Kidney (tissue), 14 donors: ENCODE results near the gene PCNA. TPM values are rescaled to one million over a fixed set of nuclear protein-coding genes. Genes with fewer than 3 reads are reported as not detected.

Experiments used
- DNase-seq, 5 donors: peaks; one replicate each; pipeline ENCODE4 v3.0.0-alpha.2; 2013 to 2020
- FAIRE-seq: peaks from 2 replicates; lab custom pipeline; 2012; peaks lifted over from hg19 to GRCh38; lab: Jason Lieb, UNC
- H3K27ac ChIP-seq, 2 donors: one replicate each; pipeline ENCODE4 v1.7.0; 2013; ENCODE audit warnings: low read depth in 2 of 2, low read length in 2 of 2, inconsistent platforms in 1 of 2
- H3K27me3 ChIP-seq: one replicate; pipeline ENCODE4 v1.7.1; 2013; ENCODE audit warnings: low read length, inconsistent platforms; ENCODE audit not compliant: control insufficient read depth, insufficient read depth
- H3K36me3 ChIP-seq, 3 donors: one replicate each; pipeline versions ENCODE4 v1.7.0 to v1.7.1; 2013; ENCODE audit warnings: low read length in 3 of 3, control low read depth in 1 of 3, inconsistent platforms in 1 of 3; ENCODE audit not compliant: insufficient read depth in 3 of 3, control insufficient read depth in 2 of 3
- H3K4me1 ChIP-seq, 3 donors: one replicate each; pipeline versions ENCODE4 v1.7.0 to v1.7.1; 2013; ENCODE audit warnings: low read length in 3 of 3, inconsistent platforms in 1 of 3, low read depth in 1 of 3; ENCODE audit not compliant: control insufficient read depth in 2 of 3, insufficient read depth in 2 of 3
- H3K4me3 ChIP-seq, 3 donors: one replicate each; pipeline versions ENCODE4 v1.7.0 to v1.8.1; 2013; ENCODE audit warnings: low read length in 3 of 3, control low read depth in 1 of 3, inconsistent platforms in 1 of 3
- H3K9ac ChIP-seq, 3 donors: one replicate each; pipeline versions ENCODE4 v1.7.0 to v1.7.1; 2013; ENCODE audit warnings: low read length in 3 of 3, control low read depth in 1 of 3, inconsistent platforms in 1 of 3
- H3K9me3 ChIP-seq, 3 donors: one replicate each; pipeline versions ENCODE4 v1.7.0 to v1.7.1; 2013; ENCODE audit warnings: low read length in 3 of 3, control low read depth in 1 of 3, inconsistent platforms in 1 of 3; ENCODE audit not compliant: control insufficient read depth in 2 of 3, insufficient read depth in 1 of 3
- intact Hi-C: fragments of 100-400 bp; cut with DNase I; formaldehyde crosslinking; loops from one replicate; pipeline ENCODE4 v1.11.1; 2022
- polyA plus RNA-seq: library from polyadenylated mRNA; stranded (reverse); fragments of 350-450 nt; fragmentation: Illumina TruSeq; extraction: RNeasy Lipid Tissue Mini Kit (QIAGEN cat#74804); gene quantifications from one replicate; pipeline ENCODE4 v1.2.3, GENCODE V29; 2014; ENCODE audit warnings: low read depth, low replicate concordance; ENCODE audit not compliant: insufficient read depth
- total RNA-seq: library from RNA; stranded (reverse); fragmentation: NEBNext Ultra II Directional; extraction: Animal tissue kit (Norgen Biotek cat#: 25700); gene quantifications from one replicate; pipeline ENCODE4 v1.2.1, GENCODE V29; 2021
- TF ChIP-seq, protein P1 (sequence below): IDR thresholded peaks from 3 replicates; pipeline ENCODE4 v1.5.1; 2012; ENCODE audit warnings: mild to moderate bottlenecking, moderate library complexity, borderline replicate concordance; ENCODE audit not compliant: insufficient read depth; ENCODE audit errors: extremely low read depth
- donor health status: control.
- donor health status: control.
- donor health status: control.
- donor health status: control.
- donor health status: control.
- donor health status: DM: yes; HTN: yes; CAD: no.
- donor health status: Normal renal cell carcinoma (clear cell type).

PCNA gene
- total and polyA plus RNA-seq, 2 donors from 2014 or later = 46.4 to 48.2 TPM

DNA sequence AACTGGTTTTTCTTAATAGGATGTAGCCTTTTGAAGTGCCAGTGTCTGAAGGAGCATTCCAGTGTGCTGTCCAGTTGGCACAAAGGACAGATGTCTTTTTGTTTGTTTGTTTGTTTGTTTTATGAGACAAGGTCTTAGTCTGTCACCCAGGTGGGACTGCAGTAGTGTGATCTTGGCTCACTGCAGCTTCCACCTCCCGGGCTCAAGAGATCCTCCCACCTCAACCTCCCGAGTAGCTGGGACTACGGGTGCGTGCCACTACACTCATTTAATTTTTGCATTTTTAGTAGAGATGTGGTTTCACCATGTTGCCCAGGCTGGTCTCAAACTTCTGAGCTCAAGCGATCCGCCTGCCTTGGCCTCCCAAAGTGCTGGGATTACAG lies 34.8 kb upstream of the PCNA start:
- Histone ChIP-seq H3K9me3 (no peaks in the 10 kb centered on the region), H3K27me3 (no peaks in the 10 kb centered on the region), H3K4me3 (no peak overlapping the region), H3K27ac (no peak overlapping the region), H3K4me1 (peaks cover 0 to 14% (median 0%) of the 10 kb centered on the region in 3 donors), H3K36me3 (no peaks in the 10 kb centered on the region), H3K9ac (no peak overlapping the region)
- FAIRE-seq = no peak
- TF ChIP-seq, protein P1, sequence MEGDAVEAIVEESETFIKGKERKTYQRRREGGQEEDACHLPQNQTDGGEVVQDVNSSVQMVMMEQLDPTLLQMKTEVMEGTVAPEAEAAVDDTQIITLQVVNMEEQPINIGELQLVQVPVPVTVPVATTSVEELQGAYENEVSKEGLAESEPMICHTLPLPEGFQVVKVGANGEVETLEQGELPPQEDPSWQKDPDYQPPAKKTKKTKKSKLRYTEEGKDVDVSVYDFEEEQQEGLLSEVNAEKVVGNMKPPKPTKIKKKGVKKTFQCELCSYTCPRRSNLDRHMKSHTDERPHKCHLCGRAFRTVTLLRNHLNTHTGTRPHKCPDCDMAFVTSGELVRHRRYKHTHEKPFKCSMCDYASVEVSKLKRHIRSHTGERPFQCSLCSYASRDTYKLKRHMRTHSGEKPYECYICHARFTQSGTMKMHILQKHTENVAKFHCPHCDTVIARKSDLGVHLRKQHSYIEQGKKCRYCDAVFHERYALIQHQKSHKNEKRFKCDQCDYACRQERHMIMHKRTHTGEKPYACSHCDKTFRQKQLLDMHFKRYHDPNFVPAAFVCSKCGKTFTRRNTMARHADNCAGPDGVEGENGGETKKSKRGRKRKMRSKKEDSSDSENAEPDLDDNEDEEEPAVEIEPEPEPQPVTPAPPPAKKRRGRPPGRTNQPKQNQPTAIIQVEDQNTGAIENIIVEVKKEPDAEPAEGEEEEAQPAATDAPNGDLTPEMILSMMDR = no peak
- no peak for DNase-seq
- intact Hi-C loops = no loop called here

DNA sequence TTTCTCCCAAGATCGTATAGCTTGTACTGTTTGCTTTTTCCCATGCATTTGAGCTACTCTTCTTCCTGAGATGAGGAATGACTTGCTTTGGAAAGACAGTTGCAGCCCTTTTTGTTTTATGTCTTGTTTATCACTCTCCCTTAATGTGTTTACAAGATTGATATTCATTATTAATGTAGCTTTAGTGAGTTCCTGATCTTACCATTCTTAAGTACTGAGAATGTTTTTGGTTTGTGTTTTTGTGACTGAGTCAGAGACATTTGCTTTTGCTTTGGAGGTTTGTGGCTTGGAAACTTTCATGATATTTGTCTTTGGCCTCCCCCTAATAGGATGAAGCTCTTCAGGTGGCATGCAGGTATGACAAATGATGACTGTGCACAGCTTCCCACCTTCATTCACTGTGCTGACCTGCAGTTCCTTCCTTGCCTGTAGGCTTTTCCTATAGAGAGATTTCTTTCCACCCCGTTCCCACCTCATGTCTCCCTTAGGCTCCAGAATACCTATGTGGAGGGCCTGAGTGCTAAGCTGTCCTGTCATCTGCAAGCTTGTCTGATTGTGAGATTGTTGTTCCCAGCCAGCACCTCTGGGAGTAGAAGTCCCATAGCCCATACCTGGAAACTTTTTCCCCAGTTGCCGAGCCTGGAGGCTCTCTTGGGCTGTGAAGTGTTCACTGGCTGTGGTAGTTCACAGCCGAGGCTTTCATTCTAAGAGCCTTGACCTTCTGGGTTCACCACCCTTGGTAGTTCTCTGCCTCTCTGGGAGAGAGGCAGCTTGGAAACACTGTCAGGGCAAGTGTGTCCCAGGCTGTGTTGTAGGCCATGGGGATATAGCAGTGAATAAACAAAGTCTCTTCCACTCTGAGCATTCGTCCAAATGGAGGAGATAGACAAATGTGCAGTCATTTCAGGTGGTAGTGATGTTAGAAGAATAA lies 34.1 kb upstream of the PCNA start:
- no peak for DNase-seq
- H3K27me3 ChIP-seq = no peaks in the 10 kb centered on the region
- H3K4me1 ChIP-seq = peaks cover 0 to 14% (median 0%) of the 10 kb centered on the region in 3 donors
- intact Hi-C loops = no loop called here
- no peak overlapping the region for H3K27ac ChIP-seq
- H3K36me3 ChIP-seq = no peaks in the 10 kb centered on the region
- TF ChIP-seq, protein P1 = no peak
- no peak for FAIRE-seq
- no peak overlapping the region for H3K4me3 ChIP-seq
- no peaks in the 10 kb centered on the region for H3K9me3 ChIP-seq
- no peak overlapping the region for H3K9ac ChIP-seq

DNA sequence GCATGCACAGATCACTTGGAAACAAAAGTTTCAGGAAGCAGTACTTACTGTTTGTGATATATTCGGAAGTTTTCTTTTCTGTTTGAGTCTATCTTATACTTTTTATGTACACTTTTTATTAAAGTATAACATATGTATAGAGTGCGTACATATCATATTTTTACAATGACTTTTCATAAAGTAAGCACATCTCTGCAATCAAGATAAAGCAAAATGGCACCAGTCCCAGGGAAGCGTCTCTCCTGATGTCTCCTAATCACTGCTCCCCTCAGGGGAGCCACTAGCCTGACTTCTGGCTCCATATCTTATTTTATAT lies 33.4 kb upstream of the PCNA start:
- no peaks in the 10 kb centered on the region for H3K36me3 ChIP-seq
- H3K27me3 ChIP-seq = no peaks in the 10 kb centered on the region
- DNase-seq (no peak), FAIRE-seq (no peak)
- TF ChIP-seq, protein P1 = no peak
- no peak overlapping the region for H3K4me3 ChIP-seq
- intact Hi-C loops = no loop called here
- no peak overlapping the region for H3K27ac ChIP-seq
- H3K4me1 ChIP-seq = peaks cover 0 to 15% (median 0%) of the 10 kb centered on the region in 3 donors
- no peaks in the 10 kb centered on the region for H3K9me3 ChIP-seq
- no peak overlapping the region for H3K9ac ChIP-seq
